ENCODE results near the gene TRIM28.

The TRIM28 gene

GRCh38 chr19:58550362-58551122 is 6.7 kb downstream of the TRIM28 start:
- DNase-seq, result no peak

- DNase-seq, result no peak
Measured at GRCh38 chr19:58551123-58551497, 7.2 kb downstream of the TRIM28 start.

GRCh38 chr19:58551577-58552471 is 8.0 kb downstream of the TRIM28 start:
- DNase-seq, result no peak

DNA sequence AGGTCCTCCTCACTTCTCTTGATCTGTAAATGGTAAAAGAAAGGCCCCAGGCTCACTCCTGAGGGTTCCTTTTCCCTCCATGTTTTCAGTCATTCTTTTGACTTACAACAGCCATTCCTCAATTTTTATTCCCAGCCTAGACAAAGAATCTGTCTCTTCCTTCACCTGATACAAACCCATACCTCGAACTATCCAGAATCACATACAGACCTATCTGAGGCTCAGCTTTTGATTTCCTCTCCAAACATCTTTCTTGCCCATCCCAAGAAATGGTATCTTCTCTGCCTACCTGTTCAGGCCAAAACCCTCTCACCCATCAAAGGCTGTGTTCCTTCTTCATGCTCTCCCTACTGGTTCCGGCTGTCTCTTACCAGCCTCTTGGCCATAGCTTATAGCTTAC is 8.8 kb downstream of the TRIM28 start:
- DNase-seq, result no peak

DNA sequence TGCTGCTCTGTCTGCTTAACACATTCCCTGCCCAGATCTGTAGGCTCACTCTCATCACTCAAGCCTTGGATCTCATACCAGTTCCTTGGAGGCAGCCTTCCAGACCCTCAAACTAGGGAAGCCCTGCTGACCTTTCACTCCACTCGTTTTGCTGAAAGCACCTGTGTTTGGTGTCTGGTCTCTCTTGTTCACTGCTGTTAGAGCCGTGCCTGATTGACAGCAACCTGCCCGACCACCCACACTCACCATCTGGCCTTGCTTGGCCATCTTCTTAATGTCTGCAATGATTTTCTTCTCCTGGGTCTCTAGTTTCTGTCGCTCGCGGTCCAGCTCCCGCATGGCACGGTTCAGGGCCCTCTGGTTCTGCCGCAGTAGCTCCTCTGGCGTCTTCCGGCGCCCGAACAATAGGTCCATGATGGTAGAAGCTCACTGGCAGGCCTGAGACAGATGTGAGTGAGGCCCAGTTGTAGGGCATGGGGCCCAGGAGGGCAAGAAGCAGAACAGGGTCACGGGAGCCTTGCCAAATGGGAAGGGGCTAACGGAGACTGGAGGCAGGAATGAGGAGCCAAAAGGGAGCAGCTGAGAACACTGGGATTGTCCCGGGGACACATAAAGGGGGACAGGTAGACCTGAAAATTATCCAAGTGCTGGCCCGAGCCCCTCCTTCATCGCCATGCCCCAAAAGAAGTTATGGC is 10.1 kb downstream of the TRIM28 start:
- DNase-seq, result no peak

DNA sequence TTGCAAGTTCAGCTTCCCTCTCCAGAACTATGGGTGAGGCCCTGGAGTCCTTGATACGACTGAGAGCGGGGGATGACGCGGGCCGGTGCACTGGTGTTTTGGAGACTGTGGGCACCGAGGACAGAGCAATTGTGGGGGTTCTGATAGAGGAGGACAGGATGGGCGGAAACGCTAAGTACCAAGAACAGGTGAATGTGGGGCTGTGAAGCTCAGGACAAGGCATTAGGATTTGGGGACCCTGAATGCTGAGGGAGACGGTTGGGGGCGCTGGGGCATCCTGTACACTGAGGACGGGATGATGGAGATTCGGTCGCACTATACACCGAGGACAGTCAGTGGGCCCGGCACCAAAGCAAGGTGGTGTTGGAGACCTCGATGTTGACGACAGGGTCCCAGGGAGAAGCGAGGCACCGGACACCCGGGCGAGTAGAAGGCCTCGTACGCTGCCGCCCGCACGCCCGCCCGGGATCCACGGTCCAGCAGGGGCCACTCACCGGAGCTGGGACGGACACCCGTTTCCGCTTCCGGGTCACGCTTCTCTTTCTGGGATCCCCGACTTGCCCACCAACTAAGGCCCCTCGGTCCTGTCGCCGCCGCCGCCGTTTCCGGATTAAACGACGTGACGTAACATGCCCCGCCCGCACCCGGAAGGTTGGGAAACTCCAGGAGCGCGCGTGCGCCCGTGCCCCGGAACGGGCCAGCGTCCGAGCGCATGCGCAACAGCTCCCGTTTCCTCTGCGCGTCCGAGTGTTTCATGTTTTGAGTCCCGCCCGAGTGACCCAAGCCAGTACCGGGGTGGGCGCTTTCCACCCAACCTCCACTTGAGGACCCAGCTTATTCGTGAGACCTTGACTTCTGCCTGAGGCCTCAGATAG is 10.9 kb downstream of the TRIM28 start, which contains the start of gene CHMP2A:
TSS of gene CHMP2A (minus strand) at position 612 of the 875 bp plus-strand sequence. CDS start 893 bp downstream, outside the sequence.
- no peak for DNase-seq

GRCh38 chr19:58555369-58555885 is 11.6 kb downstream of the TRIM28 start:
- DNase-seq, result no peak

- DNase-seq, result no peak
Measured at GRCh38 chr19:58555920-58556621, 12.2 kb downstream of the TRIM28 start.

DNA sequence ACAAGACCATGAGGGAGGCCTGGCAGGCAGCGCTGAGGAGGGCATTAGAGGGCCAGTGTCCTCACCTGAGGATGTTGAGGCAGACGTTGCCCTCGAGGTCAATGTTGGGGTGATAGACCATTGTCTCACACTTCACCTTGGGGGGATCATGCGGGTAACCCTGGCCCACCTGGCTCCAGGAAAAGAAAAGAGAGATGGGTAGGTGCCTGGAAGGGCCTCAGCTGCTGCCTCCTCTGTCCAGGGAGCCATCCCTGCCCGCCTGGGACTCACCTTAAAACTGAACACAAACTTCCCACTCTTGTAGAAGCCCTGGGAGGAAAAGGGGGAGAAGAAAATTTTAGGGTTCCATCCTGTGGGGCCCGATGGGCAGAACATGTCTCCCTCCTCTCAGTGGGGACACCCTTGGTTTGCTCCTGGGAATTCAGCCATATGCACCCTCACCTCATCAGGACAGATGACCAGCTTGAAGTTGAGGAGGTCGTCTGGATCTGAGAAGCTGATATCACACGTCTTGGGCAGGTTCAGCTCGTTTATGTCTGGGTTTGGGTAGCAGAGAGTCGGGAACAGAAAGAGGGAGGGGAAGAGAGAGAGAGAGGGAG is 12.9 kb downstream of the TRIM28 start:
- DNase-seq, result no peak

GRCh38 chr19:58557221-58558065 is 13.6 kb downstream of the TRIM28 start:
- no peak for DNase-seq

- no peak for DNase-seq
Measured at GRCh38 chr19:58558066-58558622, 14.3 kb downstream of the TRIM28 start, which contains the start of gene UBE2M. UBE2M (minus strand) TSS chr19:58558611; CDS start chr19:58558381, 230 bp downstream.

- DNase-seq, result no peak
Measured at GRCh38 chr19:58558623-58559274, 14.9 kb downstream of the TRIM28 start.

DNA sequence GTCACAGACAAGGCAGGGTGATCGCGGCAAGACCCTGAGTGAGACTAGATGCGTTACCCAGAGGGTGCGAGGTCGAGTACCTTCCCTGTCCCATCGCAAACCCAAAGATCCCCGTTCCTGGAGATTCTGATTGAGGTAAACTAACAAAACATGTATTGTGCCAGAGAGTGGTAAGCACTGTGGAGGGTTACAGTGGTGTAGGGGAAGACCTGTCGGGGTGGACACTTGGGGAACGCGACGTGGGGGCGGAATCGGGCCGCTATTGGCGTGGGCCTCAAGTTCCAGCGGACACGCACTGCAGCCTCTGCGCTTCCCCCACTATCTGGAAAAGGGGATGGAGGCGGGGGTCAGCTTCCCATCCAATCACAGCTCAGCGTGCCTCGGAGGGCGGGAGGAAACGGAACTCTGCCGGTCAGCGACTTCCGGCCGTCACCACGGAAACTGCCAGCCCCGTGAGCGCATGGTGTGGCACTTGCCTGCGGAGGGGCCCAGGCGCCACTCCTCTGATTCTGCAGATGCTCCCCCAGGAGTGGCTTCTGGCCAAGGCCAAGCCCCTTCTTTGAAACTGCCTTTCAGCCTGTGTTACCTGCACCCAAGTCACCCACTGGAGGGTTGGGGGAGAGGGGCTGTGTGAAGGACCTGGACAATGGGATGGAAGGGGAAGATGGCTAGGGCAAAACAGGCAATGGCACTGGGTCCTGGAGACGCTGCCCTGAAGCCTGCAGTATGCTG is 15.6 kb downstream of the TRIM28 start:
- DNase-seq, result no peak

GRCh38 chr19:58560007-58560887 is 16.4 kb downstream of the TRIM28 start:
- DNase-seq, result no peak

DNA sequence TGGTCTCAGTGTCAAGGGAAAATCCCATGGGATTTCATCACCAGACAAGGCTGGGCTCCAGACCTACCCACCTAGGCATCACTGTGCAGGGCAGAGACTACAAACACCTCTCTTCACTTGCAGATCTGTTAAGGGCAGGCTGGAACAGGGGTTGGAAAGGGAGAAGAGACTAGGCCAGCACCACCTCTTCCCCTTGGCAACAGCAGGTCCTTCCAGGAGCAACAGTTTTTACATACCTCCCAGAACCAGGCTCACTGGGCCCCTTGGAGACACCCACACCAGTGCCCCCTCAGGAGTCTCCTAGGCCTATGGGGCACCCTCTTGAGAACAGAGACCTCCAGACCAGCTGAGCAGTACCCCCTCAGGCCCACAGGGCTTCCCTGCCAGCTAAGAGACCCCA is 17.1 kb downstream of the TRIM28 start:
- no peak for DNase-seq

GRCh38 chr19:58561373-58562121 is 17.7 kb downstream of the TRIM28 start:
- no peak for DNase-seq
